Smooth muscle cell of trachea (primary cell): ENCODE measurements around the gene HEPACAM2. TPM values are rescaled to one million over a fixed set of nuclear protein-coding genes. Genes with fewer than 3 reads are reported as not detected.

Experiments
- total RNA-seq: library from RNA; depleted of rRNA; stranded (reverse); fragments of >200 nt; gene quantifications from 2 replicates; pipeline ENCODE4 v1.2.1, GENCODE V29; 2014

The HEPACAM2 gene
- total RNA-seq = 0.17 TPM in 1 of 2 replicates, not detected in the other

DNA sequence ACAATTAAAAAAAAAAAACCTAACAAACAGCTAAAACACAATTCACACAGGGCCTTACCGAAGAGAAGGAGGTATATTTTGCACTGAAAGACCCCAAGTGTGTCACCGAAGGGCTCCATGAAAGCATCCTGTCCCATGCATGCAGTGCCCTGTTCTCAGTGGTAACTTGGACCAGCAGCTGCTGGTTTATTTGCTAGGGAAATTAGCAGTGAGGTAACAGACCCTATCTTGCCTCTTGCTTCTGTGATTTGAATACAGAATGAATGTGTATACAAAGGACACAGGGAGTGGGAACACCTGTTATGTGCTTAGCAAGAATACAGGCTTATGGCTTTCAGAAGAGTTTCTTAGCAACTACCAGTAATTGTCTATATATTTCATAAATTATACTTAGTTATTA lies at the start of gene HEPACAM2:
TSS of gene HEPACAM2 (minus strand) at position 160 of the 400 bp plus-strand sequence.

DNA sequence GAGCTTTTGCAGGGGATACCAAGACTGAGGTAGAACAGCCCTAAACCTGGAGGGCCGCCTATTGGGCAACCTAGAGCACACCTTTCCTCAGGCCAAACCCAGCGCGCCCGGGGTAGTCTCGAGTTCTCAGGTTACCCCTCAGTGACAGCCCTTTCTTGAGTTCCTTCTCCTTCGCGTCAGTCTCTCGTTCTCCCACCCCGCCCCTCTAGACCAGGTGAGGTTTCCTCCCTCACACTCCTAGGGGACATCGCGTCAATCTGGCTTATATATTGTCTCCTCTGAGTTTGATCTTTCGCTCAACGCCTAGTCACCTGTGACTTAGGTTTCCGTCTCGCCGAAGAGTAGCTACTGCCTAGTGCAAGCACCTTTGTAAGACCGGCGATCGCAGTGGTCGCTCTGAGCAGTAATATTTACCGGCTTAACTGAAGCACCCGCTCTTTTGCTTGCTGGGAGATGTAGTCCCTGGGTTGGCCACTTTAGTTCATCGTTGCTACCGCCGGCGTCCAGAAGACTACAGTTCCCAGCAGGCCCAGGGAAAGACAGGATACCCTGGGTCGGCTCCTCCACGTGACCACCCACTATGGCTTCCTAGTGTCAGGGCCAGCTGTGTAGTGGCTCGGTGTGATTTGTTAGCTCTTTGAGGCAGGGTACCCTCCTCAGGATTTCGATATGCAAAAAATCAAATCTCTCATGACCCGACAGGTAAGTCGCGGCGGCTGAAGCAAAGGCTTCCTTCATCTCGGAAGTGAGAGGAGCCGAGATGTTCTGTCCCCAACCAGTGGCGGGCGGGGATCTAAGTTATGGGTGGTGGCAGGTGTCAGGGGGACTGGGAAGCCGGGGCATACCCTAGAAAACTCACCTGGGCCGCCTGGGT lies 5.8 kb upstream of the HEPACAM2 start, which contains the start of gene VPS50:
TSS of gene VPS50 (plus strand) at position 568 of the 874 bp plus-strand sequence. CDS start at position 670, 102 bp downstream.

DNA sequence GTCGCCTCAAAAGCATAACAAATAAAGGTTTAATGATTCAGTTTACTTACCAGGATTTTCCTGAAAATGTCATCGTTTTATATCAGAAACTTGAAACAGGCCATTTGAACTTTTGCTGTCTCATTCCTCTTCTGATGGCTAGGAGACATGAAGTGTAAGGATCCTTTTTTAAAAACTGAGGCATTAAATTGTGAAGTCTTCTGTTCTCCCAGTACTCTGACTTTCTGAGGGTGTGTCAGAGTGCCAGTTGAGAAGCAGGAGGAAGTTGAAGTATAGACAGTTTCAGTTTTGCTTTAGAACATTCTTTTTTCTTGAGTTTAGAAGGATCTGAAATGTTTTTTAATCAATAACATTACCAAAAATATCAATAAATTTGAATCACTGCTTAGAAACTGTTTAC lies 78.1 kb downstream of the HEPACAM2 start, which contains the start of gene SAMD9L:
TSS of gene SAMD9L (minus strand) at position 242 of the 400 bp plus-strand sequence. CDS start 12,414 bp downstream, outside the sequence.

Other genes with a start within 250 kb of the HEPACAM2 start
- 13.4 and 13.8 TPM in 2 replicates for gene SAMD9, start 108.5 kb downstream of the HEPACAM2 start, total RNA-seq
- 17.3 and 21.0 TPM in 2 replicates for gene SAMD9L, start 78.1 kb downstream of the HEPACAM2 start, total RNA-seq
- gene VPS50, start 5.9 kb upstream of the HEPACAM2 start, total RNA-seq = 33.1 and 42.3 TPM in 2 replicates